ENCODE measurements around the gene MARCHF10. TPM values are rescaled to one million over a fixed set of nuclear protein-coding genes. Genes with fewer than 3 reads are reported as not detected.
A peak's percentile ranks its signal among the peaks of the same experiment; 100 is the strongest.

Gene MARCHF10
- polyA plus RNA-seq, 3 donors, result not detected

- peaks cover 28% of the 10 kb centered on the region for H3K4me1 Mint-ChIP-seq
- peak overlapping the region in 4 of 7 donors; percentile 30 to 79 (median 61) for H3K27ac Mint-ChIP-seq
- Histone ChIP-seq H4K20me1 (ENCODE audit: insufficient read depth, low read length) (no peaks in the 10 kb centered on the region), H3K9ac (ENCODE audit: insufficient read depth, low read length, poor library complexity, severe bottlenecking) (peak overlapping the region; percentile 70), H3K36me3 (replicated peaks in 1 of 2; ENCODE audit: control insufficient read depth in 1 of 2, insufficient read depth in 2 of 2, low read length in 2 of 2) (no peaks in the 10 kb centered on the region), H3K27me3 (ENCODE audit: control insufficient read depth in 2 of 2, insufficient read depth in 2 of 2, low read length in 2 of 2) (peaks cover 0 to 17% of the 10 kb centered on the region in 2 donors), H3K4me2 (replicated peaks; ENCODE audit: extremely low read depth, low read length, poor library complexity, severe bottlenecking) (peak overlapping the region; percentile 94), H2AFZ (ENCODE audit: insufficient read depth, low read depth, low read length, poor library complexity, severe bottlenecking) (peak overlapping the region; percentile 81), H3K4me3 (replicated peaks in 1 of 3; ENCODE audit: low read depth in 2 of 3, low read length in 3 of 3) (peak overlapping the region; percentile 49 to 78 (median 50)), H3K27ac (ENCODE audit: low read depth in 1 of 2, low read length in 2 of 2) (no peak overlapping the region), H3K4me1 (ENCODE audit: control insufficient read depth in 1 of 2, insufficient read depth in 2 of 2, low read length in 2 of 2) (peaks cover 26% of the 10 kb centered on the region in 2 donors), H3K79me2 (ENCODE audit: insufficient read depth, low read length) (no peaks in the 10 kb centered on the region), H3K9me3 (replicated peaks in 1 of 2; ENCODE audit: control insufficient read depth in 1 of 2, insufficient read depth in 1 of 2, low read length in 2 of 2) (no peaks in the 10 kb centered on the region)
- intact Hi-C loops (cut with micrococcal nuclease), result no loop called here
- TF ChIP-seq CTCF (IDR thresholded peaks at IDR 0.05), result no peak
- H3K9me3 Mint-ChIP-seq, result peaks cover 0 to 4% (median 0%) of the 10 kb centered on the region in 7 donors
- H3K4me3 Mint-ChIP-seq, result peak overlapping the region; percentile 82 to 94
- peak; percentile 46 to 69 (median 55) for DNase-seq
- under 1% methylated on average over 51 of the region's 57 CpGs for WGBS (ENCODE audit: insufficient coverage)
- H3K36me3 Mint-ChIP-seq, result no peaks in the 10 kb centered on the region
- peaks cover 26 to 39% (median 29%) of the 10 kb centered on the region in 3 donors for H3K27me3 Mint-ChIP-seq (ENCODE audit: low read depth in 3 of 3)
Measured at GRCh38 chr17:62652251-62653001, 155.7 kb downstream of the MARCHF10 start.

Small RNAs within 50 kb of the gene (small RNA-seq; reads per million reads assigned to genes)
- gene RF00019 (ENCODE audit: insufficient read length, low read depth), result not detected
- gene RNU6-446P (ENCODE audit: insufficient read length, low read depth), result not detected

Other genes starting within 250 kb of the MARCHF10 start
- under 1 TPM in 1 of 3 donors, not detected in 2; 0.04 TPM for gene MRC2, start 180.6 kb downstream of the MARCHF10 start, polyA plus RNA-seq
- gene TANC2, start 157.9 kb upstream of the MARCHF10 start, polyA plus RNA-seq, result 1 to 10 TPM in 1 of 3 donors, under 1 TPM in 2; 0.27 to 6.5 (median 0.34) TPM

Data from CD14-positive monocyte (primary cell).